NCI-H226 (cell line): ENCODE data around the gene SASH1.
"Not testable (repeated sequence)": the region's sequence is repeated elsewhere in the genome, so short reads cannot be mapped to it uniquely, and the experiment has no call there.

Source experiments
- DNase-seq: peaks from one replicate; pipeline ENCODE4 v3.0.0-alpha.2; 2015

The SASH1 gene

GRCh38 chr6:148370176-148370575 lies 27.5 kb downstream of the SASH1 start:
- DNase-seq = no peak

- no peak for DNase-seq
Observed at GRCh38 chr6:148374040-148374774, 31.6 kb downstream of the SASH1 start.

DNA sequence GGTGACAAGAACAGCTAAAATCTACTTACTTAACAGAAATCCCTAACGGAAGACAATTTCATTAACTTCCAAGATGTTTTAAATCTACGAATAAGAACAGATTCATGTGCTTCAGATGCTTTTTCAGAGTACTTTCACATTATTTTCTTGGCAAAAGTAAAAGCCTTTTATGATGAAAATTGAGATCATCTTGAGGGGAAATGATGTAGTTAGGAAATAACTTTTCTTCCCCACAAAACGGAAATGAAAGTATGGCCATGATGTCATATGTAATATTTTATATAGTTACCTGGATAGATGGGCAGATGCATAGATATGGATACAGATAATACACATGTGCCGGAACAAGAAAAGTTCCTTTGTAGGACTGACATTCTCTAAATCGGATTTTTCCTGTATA lies 32.8 kb downstream of the SASH1 start:
- no peak for DNase-seq

GRCh38 chr6:148379481-148379880 lies 36.8 kb downstream of the SASH1 start:
- no peak for DNase-seq

DNA sequence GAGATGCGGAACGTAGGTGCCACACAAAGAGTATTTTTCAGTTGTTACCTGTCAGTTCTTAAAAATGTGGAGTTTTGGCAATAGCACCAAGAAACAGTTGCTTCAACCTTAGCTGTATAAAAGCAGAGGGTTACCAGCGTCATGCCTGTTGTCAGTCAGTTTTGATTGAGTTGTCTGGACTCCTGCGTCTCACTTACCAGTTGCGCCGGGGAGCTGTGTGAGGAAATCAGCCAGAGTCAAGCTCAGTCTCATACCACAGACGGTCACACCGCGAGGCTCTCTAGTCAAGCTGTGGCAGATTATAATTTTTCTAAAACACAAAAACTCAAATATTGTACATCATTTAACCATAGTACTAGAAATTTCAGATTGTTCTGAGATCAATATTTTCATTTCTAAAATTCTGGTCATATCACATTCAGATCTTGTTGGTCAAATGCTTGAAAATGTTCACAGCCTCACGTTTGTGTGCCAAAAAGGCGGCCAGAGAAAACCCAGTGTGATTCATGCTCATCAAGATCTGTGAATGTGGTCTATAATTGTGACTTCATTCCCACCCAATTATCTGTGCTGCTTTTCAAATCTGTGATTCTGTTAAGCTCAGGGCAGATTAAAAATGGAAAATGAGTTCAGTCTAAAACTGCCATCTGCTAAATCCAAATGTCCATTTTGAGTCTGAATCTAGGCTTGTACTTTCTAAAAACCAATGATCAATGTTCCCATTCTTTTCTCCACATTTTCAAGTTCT lies 37.5 kb downstream of the SASH1 start:
- no peak for DNase-seq

DNA sequence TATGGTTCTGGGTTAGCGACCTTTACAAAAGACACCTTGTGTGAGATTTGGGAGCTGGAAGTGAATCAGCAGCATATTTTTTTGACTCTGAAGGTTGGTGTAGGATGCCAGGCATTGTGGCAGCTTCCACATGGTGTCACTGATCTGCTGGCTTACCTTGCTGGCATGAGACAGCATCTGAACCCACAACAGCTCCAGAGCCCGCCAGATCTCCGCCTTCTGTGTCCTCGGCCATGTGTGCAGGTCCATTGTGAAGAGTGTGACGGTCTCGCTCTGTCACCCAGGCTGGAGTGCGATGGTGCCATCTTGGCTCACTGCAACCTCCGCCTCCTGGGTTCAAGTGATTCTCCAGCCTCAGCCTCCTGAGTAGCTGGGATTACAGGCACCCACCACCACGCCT lies 39.4 kb downstream of the SASH1 start:
- DNase-seq = not testable (repeated sequence)

- no peak for DNase-seq
Observed at GRCh38 chr6:148382861-148383260, 40.2 kb downstream of the SASH1 start.

DNA sequence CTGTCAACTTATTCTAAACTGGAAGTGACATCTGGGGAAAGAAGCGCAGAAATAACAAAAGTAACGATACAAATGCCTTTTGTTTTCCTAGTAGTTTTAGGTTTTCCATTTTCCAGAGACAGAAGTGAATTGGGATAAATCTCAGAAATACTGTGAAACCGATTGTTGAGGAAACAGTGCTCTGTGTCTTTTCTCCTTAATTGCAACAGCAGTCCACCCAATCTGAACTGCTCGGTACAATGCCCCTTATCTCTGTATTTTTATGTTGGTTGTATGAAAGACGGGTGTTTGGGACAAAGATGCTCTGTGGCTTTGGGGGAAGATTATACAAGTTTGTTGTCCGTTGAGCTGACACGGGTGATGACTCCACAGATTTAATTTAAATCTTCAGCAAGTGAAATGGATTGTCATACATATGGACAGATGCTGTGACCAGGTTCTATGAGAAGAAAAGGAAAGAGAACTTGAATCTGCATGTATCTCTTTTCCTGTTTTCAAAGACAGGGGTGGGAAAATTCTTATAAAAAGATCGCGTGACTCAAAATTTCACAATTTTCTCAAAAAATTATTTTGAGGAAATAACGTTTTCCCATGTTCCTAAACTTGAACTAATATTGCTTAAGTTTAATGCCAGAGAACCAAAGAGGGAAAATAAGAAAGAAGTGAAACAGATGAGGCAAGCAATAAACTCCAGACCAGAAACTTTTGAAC lies 41.2 kb downstream of the SASH1 start:
- no peak for DNase-seq

GRCh38 chr6:148385379-148385778 lies 42.7 kb downstream of the SASH1 start:
- no peak for DNase-seq

DNA sequence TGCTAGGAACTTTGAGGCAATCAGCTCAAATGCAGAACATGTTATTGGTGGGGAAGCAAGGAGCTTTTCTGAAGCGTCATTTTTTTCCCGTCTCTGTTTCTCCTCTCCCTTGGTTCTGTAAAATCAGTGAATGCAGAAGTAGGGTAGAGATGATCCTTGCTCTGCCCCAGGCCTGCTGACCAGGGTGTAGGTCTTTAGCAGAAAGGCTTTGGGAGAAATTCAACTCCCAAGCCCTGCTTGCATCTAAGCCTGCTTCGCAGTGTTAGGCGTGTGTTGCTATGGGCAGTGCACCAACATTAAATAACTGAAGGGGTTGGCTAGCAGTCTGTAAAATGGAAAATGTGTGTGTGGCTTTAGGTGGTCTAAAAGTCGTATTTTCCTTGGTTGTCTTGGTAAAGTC lies 45.9 kb downstream of the SASH1 start:
- DNase-seq = no peak

GRCh38 chr6:148389086-148389485 lies 46.4 kb downstream of the SASH1 start:
- no peak for DNase-seq

- DNase-seq = no peak
Observed at GRCh38 chr6:148389917-148390316, 47.3 kb downstream of the SASH1 start.

DNA sequence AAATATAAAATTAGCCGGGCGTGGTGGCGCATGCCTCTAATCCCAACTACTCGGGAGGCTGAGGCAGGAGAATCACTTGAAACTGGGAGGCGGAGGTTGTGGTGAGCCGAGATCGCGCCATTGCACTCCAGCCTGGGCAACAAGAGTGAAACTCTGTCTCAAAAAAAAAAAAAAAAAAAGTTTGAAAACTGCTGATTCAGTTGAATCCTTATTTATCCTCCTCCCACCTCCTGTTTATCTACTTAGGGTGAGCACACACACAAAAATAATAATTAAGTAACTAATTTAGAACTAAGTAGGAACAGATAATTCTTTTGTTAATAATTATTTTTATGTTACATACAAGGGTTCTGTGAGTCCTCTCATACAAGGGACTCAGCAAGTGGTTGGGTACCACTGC lies 49.5 kb downstream of the SASH1 start:
- DNase-seq = not testable (repeated sequence)

- DNase-seq = no peak
Observed at GRCh38 chr6:148392671-148393070, 50.0 kb downstream of the SASH1 start.

GRCh38 chr6:148395583-148396101 lies 53.0 kb downstream of the SASH1 start:
- no peak for DNase-seq

DNA sequence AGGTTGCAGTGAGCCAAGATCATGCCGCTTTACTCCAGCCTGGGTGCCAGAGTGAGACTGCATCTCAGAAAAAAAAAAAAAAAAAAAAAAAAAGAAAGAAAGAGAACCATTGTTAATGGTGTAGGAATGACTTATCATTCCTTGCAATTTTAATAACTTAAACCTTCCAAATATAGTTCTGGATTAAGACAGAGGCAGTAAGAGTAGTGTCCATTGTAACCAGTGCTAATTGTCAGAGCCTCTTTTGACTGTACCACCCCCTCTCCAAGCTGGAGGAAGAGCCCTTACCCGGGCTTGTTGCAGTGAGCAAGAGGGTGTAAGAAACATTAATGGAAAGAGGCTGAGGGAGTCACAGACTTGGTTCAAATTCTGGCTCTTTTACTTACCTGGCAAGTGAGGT lies 53.8 kb downstream of the SASH1 start:
- DNase-seq = no peak

DNA sequence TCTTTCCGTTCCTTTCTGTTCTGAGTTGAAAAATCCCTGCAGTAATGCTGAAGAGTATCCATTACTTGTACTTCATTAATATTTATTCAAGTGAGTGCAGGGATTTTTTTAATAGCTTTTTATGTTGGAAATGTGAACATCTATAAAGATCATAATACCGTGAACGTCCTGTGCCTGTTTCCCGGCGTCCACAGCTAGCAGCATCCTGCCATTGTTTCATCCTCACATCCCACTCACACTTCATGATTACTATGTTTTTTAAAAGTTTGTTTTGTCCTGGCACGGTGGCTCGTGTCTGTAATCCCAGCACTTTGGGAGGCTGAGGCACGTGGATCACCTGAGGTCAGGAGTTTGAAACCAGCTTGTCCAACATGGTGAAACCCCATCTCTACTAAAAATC lies 54.3 kb downstream of the SASH1 start:
- DNase-seq = no peak

- no peak for DNase-seq
Observed at GRCh38 chr6:148398244-148398643, 55.6 kb downstream of the SASH1 start.

- no peak for DNase-seq
Observed at GRCh38 chr6:148398678-148399077, 56.0 kb downstream of the SASH1 start.

DNA sequence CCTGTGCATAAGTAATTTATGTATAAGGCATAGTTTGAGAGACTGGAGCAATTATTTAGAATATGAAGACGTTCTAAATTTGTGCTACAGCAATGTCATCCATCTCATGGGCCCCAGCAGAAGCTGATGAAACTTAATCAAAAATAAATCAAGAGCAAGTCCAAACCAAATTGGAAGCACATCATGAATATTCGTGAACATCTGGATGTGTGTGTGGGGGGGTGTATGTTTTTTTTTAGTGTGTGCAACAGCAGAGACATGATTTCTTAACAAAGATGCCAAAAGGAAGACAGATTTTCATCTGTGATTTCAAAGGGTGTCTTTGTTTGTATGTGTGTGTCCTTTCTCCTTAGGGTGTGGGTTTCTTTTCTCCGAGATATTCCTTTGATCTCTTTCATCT lies 58.9 kb downstream of the SASH1 start:
- no peak for DNase-seq

- DNase-seq = no peak
Observed at GRCh38 chr6:148404456-148405054, 61.9 kb downstream of the SASH1 start.

DNA sequence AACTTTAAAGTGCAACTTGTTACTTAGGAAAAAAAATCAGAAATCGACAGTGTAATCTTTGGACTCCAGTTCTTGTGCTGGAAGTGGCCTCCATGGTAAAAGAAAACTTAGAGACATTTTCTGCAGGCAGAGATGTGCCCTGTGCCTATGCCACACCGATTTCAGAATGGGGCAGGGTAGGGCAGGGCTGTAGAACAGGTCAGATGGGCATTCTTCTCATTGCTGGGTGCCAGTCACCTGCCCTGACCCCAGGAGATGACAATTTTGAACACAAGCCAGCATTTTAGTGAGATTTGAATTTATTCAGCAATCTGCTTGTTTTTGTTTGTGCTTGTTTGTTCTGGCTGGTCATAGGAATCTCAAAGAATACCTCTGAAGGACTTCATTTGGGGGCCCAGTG lies 63.3 kb downstream of the SASH1 start:
- no peak for DNase-seq
